GM19455 (cell line): ENCODE measurements around the gene RPL21.
"Not testable (repeated sequence)": the region's sequence is repeated elsewhere in the genome, so short reads cannot be mapped to it uniquely, and the experiment has no call there.

Experiments used
- ATAC-seq: cut with Tn5 transposase; IDR thresholded peaks from one replicate; pipeline ENCODE4 v1.9.1; 2021; ENCODE audit not compliant: unreplicated experiment

Gene RPL21

GRCh38 chr13:27251166-27252091, at the start of gene RPL21:
RPL21 (plus strand) TSS chr13:27251558; CDS start chr13:27253777, 2,219 bp downstream.
- ATAC-seq = peak; percentile 89

GRCh38 chr13:27201661-27202060, 49.7 kb upstream of the RPL21 start:
- ATAC-seq = no peak

GRCh38 chr13:27203186-27203585, 48.2 kb upstream of the RPL21 start:
- no peak for ATAC-seq

GRCh38 chr13:27203854-27204253, 47.5 kb upstream of the RPL21 start:
- no peak for ATAC-seq

- no peak for ATAC-seq
These were observed 42.8 kb upstream of the RPL21 start for GRCh38 chr13:27208514-27208913.

GRCh38 chr13:27211271-27211670, 40.1 kb upstream of the RPL21 start:
- no peak for ATAC-seq

GRCh38 chr13:27211771-27212364, 39.5 kb upstream of the RPL21 start:
- ATAC-seq = no peak

- ATAC-seq = not testable (repeated sequence)
These were observed 38.0 kb upstream of the RPL21 start for GRCh38 chr13:27213386-27213785.

GRCh38 chr13:27217791-27218190, 33.6 kb upstream of the RPL21 start:
- ATAC-seq = not testable (repeated sequence)

- ATAC-seq = not testable (repeated sequence)
These were observed 32.5 kb upstream of the RPL21 start for GRCh38 chr13:27218861-27219260.

- no peak for ATAC-seq
These were observed 31.7 kb upstream of the RPL21 start for GRCh38 chr13:27219611-27220010.

- not testable (repeated sequence) for ATAC-seq
These were observed 29.3 kb upstream of the RPL21 start for GRCh38 chr13:27222100-27222499.

- no peak for ATAC-seq
These were observed 24.4 kb upstream of the RPL21 start for GRCh38 chr13:27226991-27227390.

- ATAC-seq = no peak
These were observed 23.2 kb upstream of the RPL21 start for GRCh38 chr13:27228131-27228530.

GRCh38 chr13:27229642-27230041, 21.7 kb upstream of the RPL21 start:
- no peak for ATAC-seq

- ATAC-seq = no peak
These were observed 17.4 kb upstream of the RPL21 start for GRCh38 chr13:27233964-27234363.

GRCh38 chr13:27236478-27236877, 14.9 kb upstream of the RPL21 start:
- ATAC-seq = no peak

- no peak for ATAC-seq
These were observed 8.7 kb upstream of the RPL21 start for GRCh38 chr13:27242702-27243101.

GRCh38 chr13:27245610-27246009, 5.7 kb upstream of the RPL21 start:
- no peak for ATAC-seq

- ATAC-seq = peak; percentile 6
These were observed 559 bp upstream of the RPL21 start for GRCh38 chr13:27250833-27251165.

- ATAC-seq = no peak
These were observed 1.1 kb downstream of the RPL21 start for GRCh38 chr13:27252467-27252866.

GRCh38 chr13:27257233-27257568, 5.8 kb downstream of the RPL21 start:
- ATAC-seq = no peak
